Measurements from ENCODE around the gene NTN3.

The NTN3 gene

GRCh38 chr16:2472885-2473445, 1.9 kb downstream of the NTN3 start:
- no peak overlapping the region for H3K27ac ChIP-seq (ENCODE audit: low read depth in 2 of 2, low read length in 2 of 2)
- H3K4me3 ChIP-seq (ENCODE audit: low read length in 2 of 2) = peak overlapping the region in 1 of 2 donors; percentile 15
- no peaks in the 10 kb centered on the region for H3K9me3 ChIP-seq (ENCODE audit: control insufficient read depth in 2 of 2, low read length in 2 of 2)
- no peaks in the 10 kb centered on the region for H3K36me3 ChIP-seq (ENCODE audit: control insufficient read depth in 2 of 2, insufficient read depth in 2 of 2, low read length in 2 of 2)
- H3K4me1 ChIP-seq (ENCODE audit: control insufficient read depth in 2 of 2, insufficient read depth in 2 of 2, low read length in 2 of 2) = peaks cover 24 to 32% of the 10 kb centered on the region in 2 donors
- H3K27me3 ChIP-seq (ENCODE audit: control insufficient read depth in 2 of 2, insufficient read depth in 2 of 2, low read length in 2 of 2) = peaks cover 33 to 44% of the 10 kb centered on the region in 2 donors
- no peak overlapping the region for H3K9ac ChIP-seq (ENCODE audit: low read depth in 1 of 2, low read length in 2 of 2)

- H3K36me3 ChIP-seq (ENCODE audit: control insufficient read depth in 2 of 2, insufficient read depth in 2 of 2, low read length in 2 of 2) = no peaks in the 10 kb centered on the region
- H3K9ac ChIP-seq (ENCODE audit: low read depth in 1 of 2, low read length in 2 of 2) = no peak overlapping the region
- no peaks in the 10 kb centered on the region for H3K9me3 ChIP-seq (ENCODE audit: control insufficient read depth in 2 of 2, low read length in 2 of 2)
- H3K27ac ChIP-seq (ENCODE audit: low read depth in 2 of 2, low read length in 2 of 2) = no peak overlapping the region
- peaks cover 18 to 27% of the 10 kb centered on the region in 2 donors for H3K4me1 ChIP-seq (ENCODE audit: control insufficient read depth in 2 of 2, insufficient read depth in 2 of 2, low read length in 2 of 2)
- peak overlapping the region; percentile 7 to 15 for H3K4me3 ChIP-seq (ENCODE audit: low read length in 2 of 2)
- peaks cover 33 to 42% of the 10 kb centered on the region in 2 donors for H3K27me3 ChIP-seq (ENCODE audit: control insufficient read depth in 2 of 2, insufficient read depth in 2 of 2, low read length in 2 of 2)
Observed at GRCh38 chr16:2473446-2473926, 2.4 kb downstream of the NTN3 start.

- Histone ChIP-seq H3K9me3 (ENCODE audit: control insufficient read depth in 2 of 2, low read length in 2 of 2) (no peaks in the 10 kb centered on the region), H3K4me1 (ENCODE audit: control insufficient read depth in 2 of 2, insufficient read depth in 2 of 2, low read length in 2 of 2) (peaks cover 16 to 23% of the 10 kb centered on the region in 2 donors), H3K27me3 (ENCODE audit: control insufficient read depth in 2 of 2, insufficient read depth in 2 of 2, low read length in 2 of 2) (peaks cover 28 to 36% of the 10 kb centered on the region in 2 donors), H3K27ac (ENCODE audit: low read depth in 2 of 2, low read length in 2 of 2) (peak overlapping the region; percentile 50 to 68), H3K4me3 (ENCODE audit: low read length in 2 of 2) (peak overlapping the region; percentile 74), H3K36me3 (ENCODE audit: control insufficient read depth in 2 of 2, insufficient read depth in 2 of 2, low read length in 2 of 2) (no peaks in the 10 kb centered on the region), H3K9ac (ENCODE audit: low read depth in 1 of 2, low read length in 2 of 2) (peak overlapping the region; percentile 52 to 79)
Observed at GRCh38 chr16:2473999-2474876, 3.1 kb downstream of the NTN3 start.

- peaks cover 22 to 29% of the 10 kb centered on the region in 2 donors for H3K27me3 ChIP-seq (ENCODE audit: control insufficient read depth in 2 of 2, insufficient read depth in 2 of 2, low read length in 2 of 2)
- no peaks in the 10 kb centered on the region for H3K9me3 ChIP-seq (ENCODE audit: control insufficient read depth in 2 of 2, low read length in 2 of 2)
- H3K27ac ChIP-seq (ENCODE audit: low read depth in 2 of 2, low read length in 2 of 2) = peak within 1 kb of the TSS; percentile 50 to 68
- peak within 1 kb of the TSS; percentile 52 to 79 for H3K9ac ChIP-seq (ENCODE audit: low read depth in 1 of 2, low read length in 2 of 2)
- H3K36me3 ChIP-seq (ENCODE audit: control insufficient read depth in 2 of 2, insufficient read depth in 2 of 2, low read length in 2 of 2) = no peaks in the 10 kb centered on the region
- H3K4me3 ChIP-seq (ENCODE audit: low read length in 2 of 2) = peak within 1 kb of the TSS; percentile 74
- peaks cover 16 to 23% of the 10 kb centered on the region in 2 donors for H3K4me1 ChIP-seq (ENCODE audit: control insufficient read depth in 2 of 2, insufficient read depth in 2 of 2, low read length in 2 of 2)
Observed at GRCh38 chr16:2474877-2475412, 3.8 kb downstream of the NTN3 start, which contains the start of gene TBC1D24. Gene TBC1D24 (plus strand): TSS chr16:2475127. CDS start chr16:2496149, 21,022 bp downstream.

- Histone ChIP-seq H3K9ac (ENCODE audit: low read depth in 1 of 2, low read length in 2 of 2) (peak overlapping the region; percentile 32 to 53), H3K27ac (ENCODE audit: low read depth in 2 of 2, low read length in 2 of 2) (no peak overlapping the region), H3K36me3 (ENCODE audit: control insufficient read depth in 2 of 2, insufficient read depth in 2 of 2, low read length in 2 of 2) (no peaks in the 10 kb centered on the region), H3K4me3 (ENCODE audit: low read length in 2 of 2) (peak overlapping the region; percentile 54 to 57), H3K27me3 (ENCODE audit: control insufficient read depth in 2 of 2, insufficient read depth in 2 of 2, low read length in 2 of 2) (peaks cover 16 to 23% of the 10 kb centered on the region in 2 donors), H3K4me1 (ENCODE audit: control insufficient read depth in 2 of 2, insufficient read depth in 2 of 2, low read length in 2 of 2) (peaks cover 19 to 23% of the 10 kb centered on the region in 2 donors), H3K9me3 (ENCODE audit: control insufficient read depth in 2 of 2, low read length in 2 of 2) (no peaks in the 10 kb centered on the region)
Observed at GRCh38 chr16:2475413-2476344, 4.6 kb downstream of the NTN3 start.

GRCh38 chr16:2476345-2476720, 5.2 kb downstream of the NTN3 start:
- no peaks in the 10 kb centered on the region for H3K9me3 ChIP-seq (ENCODE audit: control insufficient read depth in 2 of 2, low read length in 2 of 2)
- peak overlapping the region in 1 of 2 donors; percentile 53 for H3K9ac ChIP-seq (ENCODE audit: low read depth in 1 of 2, low read length in 2 of 2)
- H3K4me1 ChIP-seq (ENCODE audit: control insufficient read depth in 2 of 2, insufficient read depth in 2 of 2, low read length in 2 of 2) = peaks cover 26 to 27% of the 10 kb centered on the region in 2 donors
- no peaks in the 10 kb centered on the region for H3K36me3 ChIP-seq (ENCODE audit: control insufficient read depth in 2 of 2, insufficient read depth in 2 of 2, low read length in 2 of 2)
- peaks cover 14 to 21% of the 10 kb centered on the region in 2 donors for H3K27me3 ChIP-seq (ENCODE audit: control insufficient read depth in 2 of 2, insufficient read depth in 2 of 2, low read length in 2 of 2)
- no peak overlapping the region for H3K27ac ChIP-seq (ENCODE audit: low read depth in 2 of 2, low read length in 2 of 2)
- no peak overlapping the region for H3K4me3 ChIP-seq (ENCODE audit: low read length in 2 of 2)

GRCh38 chr16:2476741-2477140, 5.6 kb downstream of the NTN3 start:
- Histone ChIP-seq H3K4me3 (ENCODE audit: low read length in 2 of 2) (no peak overlapping the region), H3K36me3 (ENCODE audit: control insufficient read depth in 2 of 2, insufficient read depth in 2 of 2, low read length in 2 of 2) (no peaks in the 10 kb centered on the region), H3K4me1 (ENCODE audit: control insufficient read depth in 2 of 2, insufficient read depth in 2 of 2, low read length in 2 of 2) (peaks cover 24 to 30% of the 10 kb centered on the region in 2 donors), H3K9ac (ENCODE audit: low read depth in 1 of 2, low read length in 2 of 2) (no peak overlapping the region), H3K27me3 (ENCODE audit: control insufficient read depth in 2 of 2, insufficient read depth in 2 of 2, low read length in 2 of 2) (peaks cover 14 to 17% of the 10 kb centered on the region in 2 donors), H3K9me3 (ENCODE audit: control insufficient read depth in 2 of 2, low read length in 2 of 2) (no peaks in the 10 kb centered on the region), H3K27ac (ENCODE audit: low read depth in 2 of 2, low read length in 2 of 2) (no peak overlapping the region)

GRCh38 chr16:2477327-2477726, 6.2 kb downstream of the NTN3 start:
- no peaks in the 10 kb centered on the region for H3K9me3 ChIP-seq (ENCODE audit: control insufficient read depth in 2 of 2, low read length in 2 of 2)
- no peak overlapping the region for H3K4me3 ChIP-seq (ENCODE audit: low read length in 2 of 2)
- H3K9ac ChIP-seq (ENCODE audit: low read depth in 1 of 2, low read length in 2 of 2) = no peak overlapping the region
- H3K27me3 ChIP-seq (ENCODE audit: control insufficient read depth in 2 of 2, insufficient read depth in 2 of 2, low read length in 2 of 2) = peaks cover 8 to 11% of the 10 kb centered on the region in 2 donors
- peaks cover 23 to 31% of the 10 kb centered on the region in 2 donors for H3K4me1 ChIP-seq (ENCODE audit: control insufficient read depth in 2 of 2, insufficient read depth in 2 of 2, low read length in 2 of 2)
- no peak overlapping the region for H3K27ac ChIP-seq (ENCODE audit: low read depth in 2 of 2, low read length in 2 of 2)
- H3K36me3 ChIP-seq (ENCODE audit: control insufficient read depth in 2 of 2, insufficient read depth in 2 of 2, low read length in 2 of 2) = no peaks in the 10 kb centered on the region

- no peak overlapping the region for H3K9ac ChIP-seq (ENCODE audit: low read depth in 1 of 2, low read length in 2 of 2)
Observed at GRCh38 chr16:2478279-2478678, 7.2 kb downstream of the NTN3 start.

More at GRCh38 chr16:2478279-2478678, 7.2 kb downstream of the NTN3 start:
- Histone ChIP-seq H3K27ac (ENCODE audit: low read depth in 2 of 2, low read length in 2 of 2) (no peak overlapping the region), H3K4me3 (ENCODE audit: low read length in 2 of 2) (no peak overlapping the region), H3K4me1 (ENCODE audit: control insufficient read depth in 2 of 2, insufficient read depth in 2 of 2, low read length in 2 of 2) (peaks cover 21 to 36% of the 10 kb centered on the region in 2 donors), H3K27me3 (ENCODE audit: control insufficient read depth in 2 of 2, insufficient read depth in 2 of 2, low read length in 2 of 2) (peaks cover 0 to 2% of the 10 kb centered on the region in 2 donors), H3K9me3 (ENCODE audit: control insufficient read depth in 2 of 2, low read length in 2 of 2) (no peaks in the 10 kb centered on the region), H3K36me3 (ENCODE audit: control insufficient read depth in 2 of 2, insufficient read depth in 2 of 2, low read length in 2 of 2) (no peaks in the 10 kb centered on the region)

Data from mucosa of rectum (tissue), 2 donors.